IMR-90 (cell line): Measurements from ENCODE around the gene SAMM50. TPM values are rescaled to one million over a fixed set of nuclear protein-coding genes. Genes with fewer than 3 reads are reported as not detected.

ENCODE experiments used
- ATAC-seq: fragments of 200-7000 bp; cut with Tn5 transposase; 2 replicates; pipeline ENCODE4 v1.9.1; 2020; ENCODE audit warnings: low read depth, mild to moderate bottlenecking, moderate library complexity
- BruUV-seq: library from RNA; stranded (reverse); fragments of 400-500 nt; replicated peaks from 2 replicates; lab custom pipeline; 2021; lab: Mats Ljungman, UMichigan
- CTCF ChIA-PET: fragments of 300-600 bp; formaldehyde crosslinking; extraction: SDS; loops from one replicate; lab custom pipeline; 2021; ENCODE audit warnings: antibody characterized with exemption; lab: Yijun Ruan, JAX
- POLR2A ChIA-PET: fragments of 300-600 bp; sonication (Branson Sonifier 250); formaldehyde crosslinking; loops from one replicate; lab custom pipeline; 2022; ENCODE audit warnings: antibody characterized with exemption; ENCODE audit not compliant: unreplicated experiment; lab: Charles Lee
- DNase-seq: peaks from one replicate; pipeline ENCODE4 v3.0.0; 2013
- H2AFZ ChIP-seq: replicated peaks from 2 replicates; pipeline ENCODE3; 2013; ENCODE audit warnings: low read length, mild to moderate bottlenecking; ENCODE audit not compliant: poor library complexity
- H2AK5ac ChIP-seq: 2 replicates; pipeline ENCODE4 v1.6.1; 2013; ENCODE audit warnings: low read depth, low read length, inconsistent platforms
- H2AK9ac ChIP-seq: replicated peaks from 2 replicates; pipeline ENCODE3; 2013; ENCODE audit warnings: mild to moderate bottlenecking, low read depth, low read length, moderate library complexity; ENCODE audit not compliant: poor library complexity
- H2BK120ac ChIP-seq: 2 replicates; pipeline ENCODE4 v1.6.1; 2013; ENCODE audit warnings: low read depth, low read length, inconsistent platforms
- H2BK15ac ChIP-seq: 3 replicates; pipeline ENCODE4 v1.6.1; 2013; ENCODE audit warnings: low read depth, low read length, inconsistent platforms
- H2BK20ac ChIP-seq: 2 replicates; pipeline ENCODE4 v1.6.1; 2013; ENCODE audit warnings: low read depth, mild to moderate bottlenecking, inconsistent platforms, low read length, moderate library complexity
- H2BK5ac ChIP-seq: 2 replicates; pipeline ENCODE4 v1.6.1; 2013; ENCODE audit warnings: mild to moderate bottlenecking, low read depth, low read length, inconsistent platforms; ENCODE audit not compliant: poor library complexity, severe bottlenecking
- H3K14ac ChIP-seq: replicated peaks from 2 replicates; pipeline ENCODE4 v1.6.1; 2013; ENCODE audit warnings: low read depth, low read length, inconsistent platforms
- H3K18ac ChIP-seq: 2 replicates; pipeline ENCODE4 v1.6.1; 2013; ENCODE audit warnings: low read depth, low read length, control low read depth
- H3K23ac ChIP-seq: 2 replicates; pipeline ENCODE4 v1.6.1; 2013; ENCODE audit warnings: low read depth, low read length, inconsistent platforms
- H3K27ac ChIP-seq: 2 replicates; pipeline ENCODE4 v1.5.1; 2013; ENCODE audit warnings: mild to moderate bottlenecking, control low read depth, low read length; ENCODE audit not compliant: insufficient read depth
- H3K27me3 ChIP-seq: 2 replicates; pipeline ENCODE4 v1.6.1; 2013; ENCODE audit warnings: low read length; ENCODE audit not compliant: control insufficient read depth, insufficient read depth
- H3K36me3 ChIP-seq: 2 replicates; pipeline ENCODE4 v1.6.1; 2013; ENCODE audit warnings: low read length, mixed read lengths; ENCODE audit not compliant: control insufficient read depth, insufficient read depth
- H3K4ac ChIP-seq: 2 replicates; pipeline ENCODE4 v1.6.1; 2013; ENCODE audit warnings: low read depth, low read length, inconsistent platforms
- H3K4me1 ChIP-seq: 2 replicates; pipeline ENCODE4 v1.6.1; 2013; ENCODE audit warnings: low read length, mixed read lengths; ENCODE audit not compliant: control insufficient read depth, insufficient read depth
- H3K4me2 ChIP-seq: 2 replicates; pipeline ENCODE4 v1.6.1; 2013; ENCODE audit warnings: low read depth, mild to moderate bottlenecking, control low read depth, low read length, moderate library complexity
- H3K4me3 ChIP-seq: 2 replicates; pipeline ENCODE4 v1.5.1; 2013; ENCODE audit warnings: low read depth, mild to moderate bottlenecking, control low read depth, low read length, moderate library complexity; ENCODE audit not compliant: insufficient read depth
- H3K56ac ChIP-seq: 2 replicates; pipeline ENCODE4 v1.6.1; 2013; ENCODE audit warnings: low read length, inconsistent platforms; ENCODE audit not compliant: insufficient read depth; ENCODE audit errors: extremely low read depth
- H3K79me1 ChIP-seq, 2 experiments: 2 replicates each; pipeline ENCODE4 v1.6.1; 2013; ENCODE audit warnings: low read length in 2 of 2, inconsistent platforms in 1 of 2, low read depth in 1 of 2
- H3K9ac ChIP-seq: 2 replicates; pipeline ENCODE4 v1.6.1; 2013; ENCODE audit warnings: low read depth, low read length, control low read depth
- H3K9me1 ChIP-seq: 2 replicates; pipeline ENCODE4 v1.6.1; 2013; ENCODE audit warnings: low read length, inconsistent platforms; ENCODE audit not compliant: insufficient read depth
- H3K9me3 ChIP-seq: 2 replicates; pipeline ENCODE4 v1.6.1; 2013; ENCODE audit warnings: low read length; ENCODE audit not compliant: control insufficient read depth, insufficient read depth
- H4K20me1 ChIP-seq: 2 replicates; pipeline ENCODE4 v1.6.1; 2013; ENCODE audit warnings: low read length, inconsistent platforms; ENCODE audit not compliant: insufficient read depth
- H4K5ac ChIP-seq: 2 replicates; pipeline ENCODE4 v1.6.1; 2013; ENCODE audit warnings: mild to moderate bottlenecking, low read depth, low read length, control low read depth
- H4K8ac ChIP-seq, 2 experiments: 2 replicates each; pipeline ENCODE4 v1.6.1; 2013; ENCODE audit warnings: low read depth in 2 of 2, low read length in 2 of 2, control low read depth in 1 of 2, inconsistent platforms in 1 of 2
- H4K91ac ChIP-seq: 2 replicates; pipeline ENCODE4 v1.6.1; 2013; ENCODE audit warnings: low read depth, low read length, inconsistent platforms; ENCODE audit not compliant: insufficient read depth
- SMC3 ChIP-seq: fragments of 150-350 bp; IDR thresholded peaks from 2 replicates; pipeline ENCODE4 v1.6.1; 2016; ENCODE audit warnings: low read depth, mild to moderate bottlenecking, antibody characterized with exemption, low read length, moderate library complexity
- USF2 ChIP-seq: fragments of 150-350 bp; IDR thresholded peaks from 2 replicates; pipeline ENCODE4 v1.6.1; 2017; ENCODE audit warnings: mild to moderate bottlenecking, antibody characterized with exemption, low read length, low read depth
- WGBS, 2 experiments: methylation state at CpG; one replicate each; pipeline versions ENCODE4 v1.1.5 to v1.1.7; 2013; ENCODE audit warnings: missing lambda C conversion rate in 2 of 2; ENCODE audit not compliant: insufficient read length in 1 of 2; ENCODE audit errors: extremely low coverage in 2 of 2; 5-methylcytosine and 5-hydroxymethylcytosine counted together
- dilution Hi-C: fragments of 300-500 bp; cut with HindIII; formaldehyde crosslinking; loops from one replicate; pipeline ENCODE4 v1.14.3; 2018; ENCODE audit warnings: low sequenced_read_pairs; ENCODE audit not compliant: unreplicated experiment
- in situ Hi-C: fragments of 300-500 bp; cut with MboI; formaldehyde crosslinking; loops from 3 replicates; pipeline ENCODE4 v1.14.3; 2019; ENCODE audit warnings: low sequenced_read_pairs, inconsistent platforms, mixed read lengths
- intact Hi-C: fragments of 100-400 bp; cut with micrococcal nuclease; formaldehyde crosslinking; loops from 2 replicates; pipeline ENCODE4 v1.10.0; 2022
- polyA plus RNA-seq, 3 experiments: library from polyadenylated mRNA; depleted of rRNA; stranded (reverse); fragments of >200 nt; gene quantifications; 2 replicates each; pipeline ENCODE4 v1.2.3, GENCODE V29; 2012; ENCODE audit warnings: low replicate concordance in 1 of 3
- total RNA-seq: library from RNA; depleted of rRNA; stranded (reverse); fragments of >200 nt; gene quantifications from 2 replicates; pipeline ENCODE4 v1.2.3, GENCODE V29; 2012

Gene SAMM50
- total and polyA plus RNA-seq, 2 of the 4 experiments (the other 2 are of a cell fraction) = 40.6 to 43.7 TPM

DNA sequence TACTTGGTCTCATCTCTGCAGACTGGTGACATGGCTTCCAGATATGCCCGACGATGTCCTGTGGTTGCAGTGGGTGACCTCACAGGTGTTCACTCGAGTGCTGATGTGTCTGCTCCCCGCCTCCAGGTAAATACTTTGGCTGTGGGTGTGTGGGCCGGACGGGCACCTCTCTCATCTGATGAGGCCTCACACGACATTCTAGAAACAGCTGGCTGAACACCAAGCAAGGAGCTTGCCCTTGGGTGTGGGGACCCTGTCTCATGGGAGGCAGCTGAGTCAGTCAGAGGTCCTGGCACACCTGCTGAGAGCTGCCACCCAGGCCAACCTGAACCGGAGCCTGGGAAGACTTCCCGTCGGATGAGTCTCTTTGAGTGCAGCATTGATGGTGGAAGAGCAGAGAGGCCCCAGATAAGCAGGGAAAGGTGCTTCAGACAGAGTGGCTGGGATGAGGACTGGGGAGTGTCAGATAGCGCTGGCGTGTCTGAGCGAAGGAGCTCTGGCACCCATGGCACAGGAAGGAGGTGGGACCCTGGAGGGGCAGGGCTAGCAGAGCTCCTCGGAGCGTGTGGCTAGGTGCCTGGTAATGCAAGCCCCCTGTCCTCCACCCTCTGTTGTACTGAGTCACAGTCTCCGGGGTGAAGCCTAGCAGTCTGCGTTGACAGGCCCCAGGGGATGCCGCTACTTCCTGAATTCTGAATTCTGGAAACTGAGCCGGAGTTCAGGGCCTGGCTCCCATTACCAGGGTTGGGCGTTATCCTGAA lies 10.4 kb upstream of the SAMM50 start:
- Histone ChIP-seq H3K4me1 (no peaks in the 10 kb centered on the region), H2AFZ (no peak overlapping the region), H3K9me1 (no peaks in the 10 kb centered on the region), H3K79me1 (no peaks in the 10 kb centered on the region), H3K4me3 (no peak overlapping the region), H4K91ac (no peak overlapping the region), H2AK9ac (no peak overlapping the region), H4K8ac (no peak overlapping the region), H3K18ac (no peak overlapping the region), H3K36me3 (peaks cover 15% of the 10 kb centered on the region), H4K20me1 (no peaks in the 10 kb centered on the region), H3K27ac (no peak overlapping the region), H3K27me3 (no peaks in the 10 kb centered on the region), H2AK5ac (no peak overlapping the region), H3K9me3 (no peaks in the 10 kb centered on the region), H2BK20ac (no peak overlapping the region), H2BK5ac (no peak overlapping the region), H3K9ac (no peak overlapping the region), H2BK15ac (no peak overlapping the region), H3K14ac (no peak overlapping the region), H4K5ac (no peak overlapping the region), H2BK120ac (no peak overlapping the region), H3K4ac (no peak overlapping the region), H3K23ac (no peak overlapping the region; the same call in 1 of the 2 replicates), H3K56ac (no peak overlapping the region), H3K4me2 (no peak overlapping the region)
- ATAC-seq = no peak
- TF ChIP-seq USF2 (no peak), SMC3 (no peak)
- ChIA-PET POLR2A (no interaction called here), CTCF (interaction anchor here (0.7 to 1.9 kb wide), 3 partner anchors 8 to 28 kb away, joined by 3 to 5 read pairs (median 5); no protein-coding TSS in a partner anchor)
- intact Hi-C loops (loop anchor here (5.0 kb wide), 2 partner anchors 43 to 63 kb away; no protein-coding TSS in a partner anchor), dilution Hi-C loops (no loop called here), in situ Hi-C loops (no loop called here)
- 89% methylated on average over 11 of the region's 20 CpGs; no CpG with 5 or more reads in 1 of the 2 experiments for WGBS, 2 experiments
- no TSS peak for BruUV-seq
- DNase-seq = no peak
